Neuron (in vitro differentiated cells): ENCODE data around the gene RAB20.
"Not testable (repeated sequence)": the region's sequence is repeated elsewhere in the genome, so short reads cannot be mapped to it uniquely, and the experiment has no call there.

Experiments used
- H2AFZ ChIP-seq: one replicate; pipeline ENCODE4 v1.6.1; 2013; ENCODE audit warnings: low read depth, mild to moderate bottlenecking, inconsistent platforms, low read length, moderate library complexity
- H3K27me3 ChIP-seq: one replicate; pipeline ENCODE4 v1.6.1; 2013; ENCODE audit warnings: low read length; ENCODE audit not compliant: insufficient read depth
- H3K36me3 ChIP-seq: one replicate; pipeline ENCODE4 v1.6.1; 2013; ENCODE audit warnings: low read length; ENCODE audit not compliant: insufficient read depth
- H3K4me1 ChIP-seq: one replicate; pipeline ENCODE4 v1.6.1; 2013; ENCODE audit warnings: low read length; ENCODE audit not compliant: insufficient read depth
- H3K4me3 ChIP-seq: 2 replicates; pipeline ENCODE4 v1.5.1; 2013; ENCODE audit warnings: mild to moderate bottlenecking, low read length, moderate library complexity
- H3K9me3 ChIP-seq: one replicate; pipeline ENCODE4 v1.6.1; 2013; ENCODE audit warnings: low read length

RAB20 gene

DNA sequence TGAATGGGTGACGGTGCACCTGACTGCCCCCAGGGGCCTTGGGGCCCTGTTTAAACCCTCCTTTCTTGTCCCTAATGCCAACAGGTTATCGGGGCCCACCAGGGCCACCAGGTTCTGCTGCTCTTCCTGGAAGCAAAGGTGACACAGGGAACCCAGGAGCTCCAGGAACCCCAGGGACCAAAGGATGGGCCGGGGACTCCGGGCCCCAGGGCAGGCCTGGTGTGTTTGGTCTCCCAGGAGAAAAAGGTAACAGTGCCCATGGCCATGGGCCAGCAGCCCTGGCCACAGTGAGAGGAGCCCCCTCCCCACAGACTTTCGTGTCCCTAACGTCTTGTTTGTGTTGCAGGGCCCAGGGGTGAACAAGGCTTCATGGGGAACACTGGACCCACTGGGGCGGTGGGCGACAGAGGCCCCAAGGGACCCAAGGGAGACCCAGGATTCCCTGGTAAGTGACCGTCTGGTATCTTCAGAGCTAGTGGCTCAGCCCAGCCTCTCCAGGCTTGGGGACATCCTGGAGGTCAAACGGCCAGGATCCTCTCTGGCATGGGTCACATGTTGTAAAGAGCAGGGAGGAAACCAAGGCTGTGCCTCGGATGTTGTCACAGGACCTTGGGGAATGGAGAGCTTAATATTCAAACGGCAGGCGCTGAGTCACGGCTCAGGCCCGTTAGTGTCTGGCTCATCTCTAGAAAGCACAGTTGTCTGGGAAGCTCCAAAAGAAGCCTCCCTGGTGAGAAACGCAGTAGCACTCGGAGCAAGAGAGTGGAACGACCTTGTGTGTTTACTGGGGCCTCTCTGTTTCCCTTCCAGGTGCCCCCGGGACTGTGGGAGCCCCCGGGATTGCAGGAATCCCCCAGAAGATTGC lies 58.3 kb downstream of the RAB20 start:
- Histone ChIP-seq H3K27me3 (no peaks in the 10 kb centered on the region), H2AFZ (no peak overlapping the region), H3K4me1 (no peaks in the 10 kb centered on the region), H3K4me3 (no peak overlapping the region), H3K9me3 (peaks cover 3% of the 10 kb centered on the region), H3K36me3 (peaks cover 87% of the 10 kb centered on the region)

DNA sequence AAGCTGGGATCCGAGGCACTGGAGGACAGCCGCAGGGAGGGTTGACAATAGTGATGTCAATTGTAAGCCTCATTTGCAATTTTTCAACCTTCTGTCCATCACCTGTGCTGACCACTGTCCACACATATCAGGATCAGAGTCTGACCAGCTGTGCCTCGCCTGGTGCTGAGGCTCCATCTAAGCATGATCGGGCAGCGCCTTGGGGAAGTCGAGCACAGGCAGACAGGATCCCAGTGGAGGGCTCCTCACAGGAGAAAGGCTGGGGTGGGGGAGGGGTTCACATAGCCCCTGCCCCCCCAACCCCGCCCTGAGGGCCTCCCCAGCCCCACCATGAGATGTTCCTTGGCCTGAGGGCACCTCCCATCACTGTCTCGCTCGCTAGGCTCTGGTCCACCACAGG lies 60.3 kb downstream of the RAB20 start:
- H3K36me3 ChIP-seq: peaks cover 86% of the 10 kb centered on the region
- no peak overlapping the region for H3K4me3 ChIP-seq
- H3K27me3 ChIP-seq: no peaks in the 10 kb centered on the region
- no peaks in the 10 kb centered on the region for H3K4me1 ChIP-seq
- H3K9me3 ChIP-seq: peaks cover 15% of the 10 kb centered on the region
- no peak overlapping the region for H2AFZ ChIP-seq

GRCh38 chr13:110500341-110500740 lies 61.2 kb downstream of the RAB20 start:
- Histone ChIP-seq H2AFZ (no peak overlapping the region), H3K27me3 (no peaks in the 10 kb centered on the region), H3K4me3 (no peak overlapping the region), H3K36me3 (peaks cover 86% of the 10 kb centered on the region), H3K9me3 (peaks cover 15% of the 10 kb centered on the region), H3K4me1 (no peaks in the 10 kb centered on the region)

- Histone ChIP-seq H3K36me3 (peaks cover 89% of the 10 kb centered on the region), H3K9me3 (peaks cover 15% of the 10 kb centered on the region), H3K4me3 (no peak overlapping the region), H3K27me3 (no peaks in the 10 kb centered on the region), H2AFZ (no peak overlapping the region), H3K4me1 (no peaks in the 10 kb centered on the region)
These were observed 61.8 kb downstream of the RAB20 start for GRCh38 chr13:110499621-110500281.

- Histone ChIP-seq H2AFZ (no peak overlapping the region), H3K9me3 (peaks cover 15% of the 10 kb centered on the region), H3K36me3 (peaks cover 84% of the 10 kb centered on the region), H3K4me1 (no peaks in the 10 kb centered on the region), H3K27me3 (no peaks in the 10 kb centered on the region), H3K4me3 (no peak overlapping the region)
These were observed 62.8 kb downstream of the RAB20 start for GRCh38 chr13:110498765-110499164.

GRCh38 chr13:110498327-110498726 lies 63.2 kb downstream of the RAB20 start:
- peaks cover 81% of the 10 kb centered on the region for H3K36me3 ChIP-seq
- H3K9me3 ChIP-seq: peaks cover 15% of the 10 kb centered on the region
- H3K4me1 ChIP-seq: no peaks in the 10 kb centered on the region
- no peak overlapping the region for H2AFZ ChIP-seq
- no peaks in the 10 kb centered on the region for H3K27me3 ChIP-seq
- H3K4me3 ChIP-seq: no peak overlapping the region

DNA sequence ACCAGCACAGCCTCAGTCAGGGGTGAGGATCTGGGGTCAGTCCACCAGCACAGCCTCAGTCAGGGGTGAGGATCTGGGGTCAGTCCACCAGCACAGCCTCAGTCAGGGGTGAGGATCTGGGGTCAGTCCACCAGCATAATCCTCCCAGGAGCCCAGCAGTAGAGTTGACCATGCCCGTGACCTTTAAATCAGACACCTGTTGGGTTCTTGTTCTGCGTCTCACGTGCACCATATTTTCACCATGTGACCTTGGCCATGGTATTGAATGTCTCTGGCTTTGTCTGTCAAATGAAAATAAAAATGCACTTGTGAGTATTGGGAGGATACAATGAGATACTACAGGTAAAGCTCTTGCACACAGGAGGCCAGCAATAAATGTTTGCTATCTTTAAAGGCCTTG lies 63.6 kb downstream of the RAB20 start:
- not testable (repeated sequence) for H3K4me1 ChIP-seq, H2AFZ ChIP-seq
- H3K36me3 ChIP-seq: peaks cover 77% of the 10 kb centered on the region

GRCh38 chr13:110497003-110497402 lies 64.5 kb downstream of the RAB20 start:
- peaks cover 15% of the 10 kb centered on the region for H3K9me3 ChIP-seq
- H3K4me3 ChIP-seq: no peak overlapping the region
- H3K36me3 ChIP-seq: peaks cover 77% of the 10 kb centered on the region
- no peaks in the 10 kb centered on the region for H3K27me3 ChIP-seq
- H3K4me1 ChIP-seq: no peaks in the 10 kb centered on the region
- H2AFZ ChIP-seq: no peak overlapping the region

More for the DNA sequence above, 63.6 kb downstream of the RAB20 start:
- not testable (repeated sequence) for H3K4me3 ChIP-seq, H3K27me3 ChIP-seq
- peaks cover 15% of the 10 kb centered on the region for H3K9me3 ChIP-seq

DNA sequence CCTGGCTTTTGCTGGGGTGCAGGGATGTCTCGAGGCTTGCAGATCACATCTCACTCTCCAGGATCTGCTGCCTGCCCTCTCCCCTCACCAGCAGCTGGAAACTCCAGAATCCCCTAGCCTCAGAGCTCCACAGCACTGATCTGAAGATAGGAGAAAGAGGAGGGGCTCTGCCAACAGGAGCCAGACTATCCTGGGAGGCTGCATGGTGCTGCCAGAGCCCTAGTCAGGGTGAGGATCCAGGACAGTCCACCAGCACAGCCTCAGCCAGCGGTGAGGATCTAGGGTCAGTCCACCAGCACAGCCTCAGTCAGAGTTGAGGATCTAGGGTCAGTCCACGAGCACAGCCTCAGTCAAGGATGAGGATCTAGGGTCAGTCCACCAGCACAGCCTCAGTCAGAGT lies 65.2 kb downstream of the RAB20 start:
- Histone ChIP-seq H2AFZ (no peak overlapping the region), H3K4me1 (no peaks in the 10 kb centered on the region), H3K36me3 (peaks cover 77% of the 10 kb centered on the region), H3K9me3 (peaks cover 15% of the 10 kb centered on the region), H3K4me3 (no peak overlapping the region), H3K27me3 (no peaks in the 10 kb centered on the region)

DNA sequence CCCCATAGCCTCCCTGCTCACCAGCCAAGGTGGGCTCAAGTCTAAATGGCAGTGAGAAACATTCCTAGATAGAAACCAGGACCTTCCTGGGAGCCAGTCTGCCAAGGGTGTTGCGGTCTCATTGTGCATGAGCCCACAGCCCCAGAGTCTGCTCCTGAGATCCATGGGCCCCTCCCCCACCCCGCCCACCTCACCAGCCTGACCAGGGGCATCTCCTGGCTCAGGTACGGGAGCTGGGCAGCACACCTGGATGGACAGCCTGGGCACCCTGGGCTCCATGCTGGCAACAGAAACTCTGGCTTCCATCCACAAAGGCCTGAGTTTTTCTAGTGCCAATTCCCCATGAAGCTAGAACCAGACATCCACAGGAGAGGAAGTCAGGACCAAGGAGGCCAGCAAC lies 65.6 kb downstream of the RAB20 start:
- H3K27me3 ChIP-seq: no peaks in the 10 kb centered on the region
- H3K36me3 ChIP-seq: peaks cover 77% of the 10 kb centered on the region

DNA sequence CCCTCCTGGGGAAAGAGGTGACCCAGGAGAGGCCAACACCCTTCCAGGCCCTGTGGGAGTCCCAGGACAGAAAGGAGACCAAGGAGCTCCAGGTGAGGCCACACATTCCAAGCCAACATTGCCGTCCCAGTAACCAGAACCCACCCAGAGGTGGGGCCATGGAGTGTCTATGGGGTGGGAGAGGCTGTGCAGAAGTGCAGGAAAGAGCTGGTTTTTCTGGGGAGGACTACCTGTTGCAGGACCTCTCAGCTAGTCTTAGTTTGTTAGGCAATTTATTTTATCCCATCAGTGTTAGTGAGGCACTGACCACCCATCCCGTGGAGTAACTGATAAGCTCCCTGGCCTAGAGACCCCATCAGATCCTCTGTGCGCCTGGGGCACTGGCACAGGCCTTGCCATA lies 66.1 kb downstream of the RAB20 start:
- Histone ChIP-seq H3K27me3 (no peaks in the 10 kb centered on the region), H2AFZ (no peak overlapping the region), H3K4me3 (no peak overlapping the region), H3K4me1 (no peaks in the 10 kb centered on the region), H3K36me3 (peaks cover 76% of the 10 kb centered on the region), H3K9me3 (peaks cover 15% of the 10 kb centered on the region)

More for the DNA sequence above, 65.6 kb downstream of the RAB20 start:
- Histone ChIP-seq H3K4me3 (no peak overlapping the region), H2AFZ (no peak overlapping the region), H3K4me1 (no peaks in the 10 kb centered on the region), H3K9me3 (peaks cover 15% of the 10 kb centered on the region)

DNA sequence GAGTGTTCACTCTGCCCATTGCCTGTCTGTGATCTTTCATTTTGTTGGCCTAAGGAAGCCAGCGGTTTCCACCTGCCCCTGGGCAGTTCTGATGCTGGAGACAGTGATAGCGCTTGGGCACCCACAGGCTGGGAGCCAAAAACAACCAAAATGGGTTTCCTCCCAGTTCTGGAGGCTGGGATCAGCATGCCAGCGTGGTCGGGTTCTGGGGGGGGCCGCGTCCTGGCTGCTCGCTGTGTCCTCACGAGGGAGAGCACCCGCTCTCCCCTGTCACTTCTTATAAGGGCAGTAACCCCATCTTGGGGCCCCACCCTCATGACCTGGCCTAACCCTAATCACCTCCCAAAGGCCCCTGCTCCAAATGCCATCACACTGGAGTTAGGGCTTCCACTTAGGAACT lies 67.9 kb downstream of the RAB20 start:
- peaks cover 72% of the 10 kb centered on the region for H3K36me3 ChIP-seq
- no peaks in the 10 kb centered on the region for H3K4me1 ChIP-seq
- peaks cover 12% of the 10 kb centered on the region for H3K9me3 ChIP-seq
- H3K4me3 ChIP-seq: no peak overlapping the region
- no peaks in the 10 kb centered on the region for H3K27me3 ChIP-seq
- no peak overlapping the region for H2AFZ ChIP-seq

- Histone ChIP-seq H3K27me3 (no peaks in the 10 kb centered on the region), H3K4me1 (no peaks in the 10 kb centered on the region), H3K9me3 (peaks cover 9% of the 10 kb centered on the region), H2AFZ (no peak overlapping the region), H3K36me3 (peaks cover 71% of the 10 kb centered on the region), H3K4me3 (no peak overlapping the region)
These were observed 68.6 kb downstream of the RAB20 start for GRCh38 chr13:110492679-110493593.
